GM23338 (cell line): ENCODE data around the gene CASP6. TPM values are rescaled to one million over a fixed set of nuclear protein-coding genes. Genes with fewer than 3 reads are reported as not detected.

Experiments used
- ATAC-seq: fragments of 200-7000 bp; cut with Tn5 transposase; 3 replicates; pipeline ENCODE4 v1.9.1; 2020
- DNase-seq: peaks from one replicate; pipeline ENCODE4 v3.0.0-alpha.2; 2015; ENCODE audit warnings: low spot score
- H2AFZ ChIP-seq: fragments of 200-600 bp; sonication (generic); 2 replicates; pipeline ENCODE4 v1.8.0; 2016; ENCODE audit warnings: antibody characterized with exemption, mild to moderate bottlenecking, moderate library complexity
- H3F3A ChIP-seq: fragments of 200-600 bp; sonication (generic); replicated peaks from 2 replicates; pipeline ENCODE4 v1.8.0; 2017; ENCODE audit warnings: antibody characterized with exemption, mixed run types, low read depth
- H3K27ac ChIP-seq: fragments of 200-600 bp; sonication (generic); 2 replicates; pipeline ENCODE4 v1.6.1; 2016; ENCODE audit warnings: low read depth
- H3K27me3 ChIP-seq: fragments of 200-600 bp; sonication (generic); 2 replicates; pipeline ENCODE4 v1.8.0; 2016; ENCODE audit warnings: mild to moderate bottlenecking, mixed run types, moderate library complexity; ENCODE audit not compliant: insufficient read depth
- H3K36me3 ChIP-seq: fragments of 200-600 bp; sonication (generic); 2 replicates; pipeline ENCODE4 v1.8.0; 2016; ENCODE audit warnings: mild to moderate bottlenecking; ENCODE audit not compliant: insufficient read depth
- H3K4me1 ChIP-seq: fragments of 200-600 bp; sonication (generic); 2 replicates; pipeline ENCODE4 v1.8.0; 2016; ENCODE audit warnings: mild to moderate bottlenecking, moderate library complexity; ENCODE audit not compliant: insufficient read depth
- H3K4me2 ChIP-seq: fragments of 200-600 bp; sonication (generic); 2 replicates; pipeline ENCODE4 v1.7.1; 2017; ENCODE audit warnings: mixed run types
- H3K4me3 ChIP-seq: fragments of 200-600 bp; sonication (generic); 2 replicates; pipeline ENCODE4 v1.6.1; 2016; ENCODE audit warnings: mixed run types
- H3K79me2 ChIP-seq: fragments of 200-600 bp; sonication (generic); replicated peaks from 2 replicates; pipeline ENCODE4 v1.8.0; 2017; ENCODE audit warnings: mild to moderate bottlenecking; ENCODE audit not compliant: insufficient read depth
- H3K9me2 ChIP-seq: fragments of 200-600 bp; sonication (generic); 2 replicates; pipeline ENCODE4 v1.8.0; 2017; ENCODE audit not compliant: insufficient read depth
- H4K20me1 ChIP-seq: fragments of 200-600 bp; sonication (generic); replicated peaks from 2 replicates; pipeline ENCODE4 v1.8.0; 2017; ENCODE audit warnings: mild to moderate bottlenecking; ENCODE audit not compliant: insufficient read depth
- H3K27ac Mint-ChIP-seq: 2 replicates; pipeline ENCODE4 v1.8.0; 2020; ENCODE audit warnings: inconsistent platforms, mild to moderate bottlenecking, moderate library complexity, mixed read lengths
- H3K27me3 Mint-ChIP-seq: 3 replicates; pipeline ENCODE4 v1.8.0; 2022; ENCODE audit warnings: low read depth, mild to moderate bottlenecking, moderate library complexity, mixed read lengths, inconsistent platforms; ENCODE audit not compliant: insufficient read depth, poor library complexity
- H3K36me3 Mint-ChIP-seq: 3 replicates; pipeline ENCODE4 v1.8.0; 2021; ENCODE audit warnings: low read depth, mild to moderate bottlenecking, inconsistent platforms, moderate library complexity, mixed read lengths
- H3K4me1 Mint-ChIP-seq: 3 replicates; pipeline ENCODE4 v1.8.0; 2020; ENCODE audit warnings: mild to moderate bottlenecking, inconsistent platforms, mixed read lengths
- H3K4me3 Mint-ChIP-seq: 3 replicates; pipeline ENCODE4 v1.8.0; 2021; ENCODE audit warnings: moderate library complexity, mild to moderate bottlenecking, inconsistent platforms, mixed read lengths
- H3K9me3 Mint-ChIP-seq: 3 replicates; pipeline ENCODE4 v1.8.0; 2020; ENCODE audit warnings: moderate library complexity, mild to moderate bottlenecking, inconsistent platforms, mixed read lengths
- CREB1 ChIP-seq: fragments of 250-450 bp; sonication (Bioruptor Pico); IDR thresholded peaks from 2 replicates; pipeline ENCODE4 v1.5.0; 2020; ENCODE audit warnings: low read depth, mild to moderate bottlenecking, moderate library complexity
- ETS1 ChIP-seq: IDR thresholded peaks from 2 replicates; pipeline ENCODE4 v1.6.1; 2016; ENCODE audit warnings: antibody characterized with exemption
- POLR2AphosphoS5 ChIP-seq: IDR thresholded peaks from 2 replicates; pipeline ENCODE4 v1.6.1; 2016; ENCODE audit warnings: antibody characterized with exemption, low read depth
- STAT1 ChIP-seq: IDR thresholded peaks from one replicate; pipeline ENCODE4 v1.6.1; 2016; ENCODE audit warnings: antibody characterized with exemption; ENCODE audit not compliant: unreplicated experiment
- ZNF462 ChIP-seq: fragments of 250-450 bp; sonication (Bioruptor Pico); IDR thresholded peaks from 2 replicates; pipeline ENCODE4 v1.5.0; 2020; ENCODE audit warnings: mild to moderate bottlenecking, moderate library complexity
- polyA plus RNA-seq: library from polyadenylated mRNA; unstranded; fragments of >200 nt; fragmentation: Nextera tagmentation; extraction: Ambion mirVana; gene quantifications from 2 replicates; pipeline ENCODE4 v1.2.1, GENCODE V29; 2016
- total RNA-seq: library from RNA; depleted of rRNA; stranded (reverse); fragments of >200 nt; shearing (Covaris generic); gene quantifications from 2 replicates; pipeline ENCODE4 v1.2.3, GENCODE V29; 2014

Gene CASP6
- total and polyA plus RNA-seq, 2 experiments from 2014 or later, result 30.5 to 35.4 TPM

- H4K20me1 ChIP-seq, result 0 out of 2 replicates have a peak, but pooled peaks cover 3% of the 10 kb centered on the region
- peak overlapping the region; percentile 99 for H3K27ac ChIP-seq
- Mint-ChIP-seq H3K9me3 (no peaks in the 10 kb centered on the region; the same call in 2 of the 3 replicates), H3K27ac (peak overlapping the region; percentile 94), H3K4me1 (peaks cover 11% of the 10 kb centered on the region), H3K4me3 (peak overlapping the region; percentile 86), H3K36me3 (no peaks in the 10 kb centered on the region; the same call in 1 of the 3 replicates), H3K27me3 (peaks cover 9% of the 10 kb centered on the region)
- peaks cover 36% of the 10 kb centered on the region for H3K79me2 ChIP-seq
- ATAC-seq, result peak; percentile 57
- peak overlapping the region; percentile 68 for H3K4me3 ChIP-seq
- H3F3A ChIP-seq, result no peaks in the 10 kb centered on the region
- peak overlapping the region; percentile 10 for H2AFZ ChIP-seq
- no peaks in the 10 kb centered on the region for H3K9me2 ChIP-seq
- H3K4me2 ChIP-seq, result peak overlapping the region; percentile 78
- H3K36me3 ChIP-seq, result no peaks in the 10 kb centered on the region
- peak; percentile 35 for DNase-seq
- peaks cover 8% of the 10 kb centered on the region for H3K4me1 ChIP-seq
- H3K27me3 ChIP-seq, result no peaks in the 10 kb centered on the region
- TF ChIP-seq POLR2AphosphoS5 (no peak), STAT1 (no peak), ETS1 (no peak), CREB1 (CRISPR knock-in tag) (0 out of 2 replicates have a peak, but pooled peaks have one; percentile 38)
Observed at GRCh38 chr4:109730619-109731545, 27.6 kb upstream of the CASP6 start.

GRCh38 chr4:109729718-109730618 is 26.7 kb upstream of the CASP6 start, which contains the start of gene PLA2G12A:
Gene PLA2G12A (minus strand): TSS chr4:109730070. CDS start chr4:109729809, 261 bp downstream.
- Histone ChIP-seq H3K4me2 (peak within 1 kb of the TSS; percentile 78), H3K79me2 (peaks cover 45% of the 10 kb centered on the region), H3K27ac (peak within 1 kb of the TSS; percentile 99), H3K9me2 (no peaks in the 10 kb centered on the region), H4K20me1 (0 out of 2 replicates have a peak, but pooled peaks cover 3% of the 10 kb centered on the region), H3K27me3 (no peaks in the 10 kb centered on the region), H3F3A (no peaks in the 10 kb centered on the region), H3K36me3 (no peaks in the 10 kb centered on the region), H3K4me1 (peaks cover 8% of the 10 kb centered on the region), H3K4me3 (peak within 1 kb of the TSS; percentile 68), H2AFZ (peak within 1 kb of the TSS; percentile 83)
- ATAC-seq, result peak; percentile 84
- TF ChIP-seq POLR2AphosphoS5 (peak; percentile 82), ZNF462 (CRISPR knock-in tag) (no peak)
- Mint-ChIP-seq H3K36me3 (no peaks in the 10 kb centered on the region; the same call in 1 of the 3 replicates), H3K27ac (peak within 1 kb of the TSS; percentile 95), H3K4me1 (peaks cover 11% of the 10 kb centered on the region), H3K4me3 (peak within 1 kb of the TSS; percentile 95), H3K9me3 (no peaks in the 10 kb centered on the region), H3K27me3 (peaks cover 9% of the 10 kb centered on the region)
- peak; percentile 93 for DNase-seq
